IPS DF 4.7 (cell line): ENCODE data around the gene BRSK2.

Experiments
- DNase-seq: peaks from one replicate; pipeline ENCODE4 v3.0.0-alpha.2; 2013; ENCODE audit warnings: low spot score; ENCODE audit errors: extremely low read depth

BRSK2 gene

DNA sequence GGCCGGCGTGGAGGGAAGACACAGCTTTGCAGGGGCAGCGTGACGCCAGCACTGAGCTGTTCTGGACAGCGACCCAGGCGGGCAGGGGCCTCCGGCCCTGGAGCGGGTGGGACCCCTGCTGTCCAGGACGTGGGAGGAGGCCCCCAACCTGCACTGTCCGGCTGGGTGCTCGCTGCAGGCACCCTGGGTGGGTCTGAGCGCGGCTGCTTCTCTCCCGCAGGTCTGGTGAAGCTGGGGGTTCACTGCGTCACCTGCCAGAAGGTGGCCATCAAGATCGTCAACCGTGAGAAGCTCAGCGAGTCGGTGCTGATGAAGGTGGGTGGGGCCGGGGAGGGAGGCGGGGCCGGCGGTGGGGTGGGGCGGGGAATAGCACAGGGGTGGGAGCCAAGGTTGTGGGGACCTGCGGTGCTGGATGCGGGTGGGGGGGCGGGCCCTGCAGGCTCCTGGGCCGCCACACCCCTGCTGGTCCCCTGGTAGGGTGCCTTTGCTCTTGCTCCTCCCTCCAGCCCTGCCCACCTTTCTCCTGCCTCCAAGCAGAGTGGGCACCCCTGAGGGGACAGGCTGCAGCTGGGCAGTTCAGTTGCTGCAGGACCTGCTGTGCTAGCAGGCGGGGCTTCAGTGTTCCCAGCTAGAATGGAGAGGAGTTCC lies 46.2 kb downstream of the BRSK2 start:
- no peak for DNase-seq

DNA sequence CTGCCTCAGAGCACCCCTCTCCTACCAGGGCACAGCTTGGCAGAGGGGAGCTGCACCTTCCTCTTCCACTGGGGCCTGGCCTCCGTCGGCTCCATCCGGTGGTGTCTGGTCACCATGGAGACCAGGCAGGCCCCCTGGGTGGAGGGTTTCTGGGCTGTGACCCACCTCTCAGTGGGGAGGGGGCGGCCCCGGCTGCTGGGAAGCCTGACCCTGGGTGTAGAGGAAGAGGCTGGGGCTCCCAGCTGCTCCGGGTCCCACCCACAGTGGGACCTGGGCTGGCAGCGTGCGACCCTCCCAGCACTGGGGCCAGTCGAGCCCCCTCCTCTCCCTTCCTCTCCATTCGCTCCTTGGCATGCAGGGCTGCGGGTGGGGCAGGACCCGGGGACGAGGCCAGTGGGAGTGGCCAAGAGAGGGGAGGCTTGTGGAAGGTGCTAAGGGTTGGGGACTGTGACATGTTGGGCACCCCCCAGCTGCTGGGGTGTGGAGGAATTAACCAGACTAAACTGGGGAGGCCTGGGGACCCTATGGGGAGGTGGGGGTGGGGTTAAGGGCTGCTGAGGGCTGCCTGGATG lies 46.8 kb downstream of the BRSK2 start:
- DNase-seq, result no peak

DNA sequence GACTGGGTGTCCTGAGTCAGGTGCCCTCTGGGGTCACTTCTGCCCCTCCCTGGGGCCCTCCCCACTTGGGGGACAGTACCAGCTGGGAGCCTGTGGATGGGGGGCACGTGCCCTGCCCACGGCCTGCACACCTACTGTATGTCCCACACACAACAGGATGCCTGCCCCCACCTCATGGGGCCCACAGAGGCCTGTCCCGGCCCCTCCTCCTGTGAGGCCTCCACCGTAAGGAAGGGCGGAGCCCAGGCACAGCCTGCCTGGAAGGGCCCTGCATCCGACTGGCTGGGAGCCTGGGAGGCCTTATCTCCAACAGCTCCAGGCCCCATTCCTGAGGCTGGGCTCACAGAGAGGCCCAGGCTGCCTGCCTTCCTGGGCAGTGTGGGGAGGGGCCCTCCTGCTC lies 47.8 kb downstream of the BRSK2 start:
- DNase-seq, result no peak

DNA sequence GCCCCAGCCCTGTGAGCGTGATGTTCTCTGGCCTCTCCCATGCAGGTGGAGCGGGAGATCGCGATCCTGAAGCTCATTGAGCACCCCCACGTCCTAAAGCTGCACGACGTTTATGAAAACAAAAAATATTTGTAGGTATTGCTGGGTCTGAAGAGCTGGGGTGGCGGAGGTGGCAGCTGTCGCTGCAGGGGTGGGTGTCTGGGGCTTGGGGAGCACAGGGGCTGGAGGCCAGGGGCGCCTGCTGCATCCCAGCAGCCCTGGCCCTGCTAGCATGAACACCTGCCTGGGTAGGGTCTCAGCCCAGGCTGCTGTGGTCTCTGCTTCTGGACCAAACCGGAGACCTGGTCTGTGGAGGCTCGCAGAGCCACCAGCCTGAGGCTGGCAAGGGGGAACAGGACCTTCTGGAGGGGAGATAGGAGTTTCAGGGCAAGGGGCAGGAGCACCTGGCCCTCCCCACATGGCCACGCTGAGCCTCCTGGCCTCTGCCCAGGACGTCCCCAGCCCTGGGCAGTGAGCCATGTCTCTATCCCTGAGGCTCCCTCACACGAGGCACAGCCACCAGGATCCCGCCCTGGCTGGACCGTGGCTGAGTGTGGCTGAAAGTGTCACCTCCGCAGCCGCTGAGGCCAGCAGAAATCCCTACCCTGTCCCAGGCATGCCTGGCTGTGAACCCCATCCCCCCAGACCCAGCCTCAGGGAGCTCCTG lies 48.7 kb downstream of the BRSK2 start:
- no peak for DNase-seq

DNA sequence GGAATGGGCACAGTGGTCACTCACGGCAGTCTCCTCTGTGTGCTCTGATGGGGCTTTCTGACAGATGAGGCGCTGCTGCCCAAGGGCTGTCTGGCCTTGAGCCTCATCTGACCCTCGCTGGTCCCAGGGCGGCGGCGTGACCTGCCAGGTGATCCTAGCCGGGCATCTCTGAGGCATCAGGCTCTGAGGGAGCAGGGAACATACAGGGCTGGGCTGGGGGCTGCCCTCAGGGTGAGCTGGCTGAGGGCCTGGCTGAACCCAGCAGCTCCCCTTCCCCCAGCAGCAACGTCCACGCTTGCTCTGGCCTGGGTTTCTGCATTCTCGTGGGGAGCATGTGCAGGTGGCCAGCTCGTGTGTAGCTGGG lies 49.2 kb downstream of the BRSK2 start:
- DNase-seq, result no peak

DNA sequence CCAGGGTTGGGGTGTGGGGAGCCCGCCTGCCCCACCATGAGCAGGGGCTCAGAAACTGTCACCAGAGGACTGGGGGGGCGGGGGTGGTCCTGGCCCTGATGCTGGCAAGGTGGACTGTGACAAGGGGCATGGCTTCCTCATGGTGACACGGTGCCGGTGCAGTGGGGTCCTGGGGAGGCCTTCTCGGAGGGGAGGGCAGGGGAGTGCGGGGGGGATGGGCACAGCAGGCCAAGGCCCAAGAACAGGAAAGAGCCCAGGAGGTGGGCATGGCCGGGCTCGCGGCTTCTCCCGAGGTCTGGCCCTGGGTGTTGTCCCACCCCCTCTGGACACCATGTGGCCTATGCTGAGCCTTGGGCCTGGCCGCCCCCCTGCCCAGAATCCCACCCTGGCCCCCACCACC lies 49.6 kb downstream of the BRSK2 start:
- no peak for DNase-seq

DNA sequence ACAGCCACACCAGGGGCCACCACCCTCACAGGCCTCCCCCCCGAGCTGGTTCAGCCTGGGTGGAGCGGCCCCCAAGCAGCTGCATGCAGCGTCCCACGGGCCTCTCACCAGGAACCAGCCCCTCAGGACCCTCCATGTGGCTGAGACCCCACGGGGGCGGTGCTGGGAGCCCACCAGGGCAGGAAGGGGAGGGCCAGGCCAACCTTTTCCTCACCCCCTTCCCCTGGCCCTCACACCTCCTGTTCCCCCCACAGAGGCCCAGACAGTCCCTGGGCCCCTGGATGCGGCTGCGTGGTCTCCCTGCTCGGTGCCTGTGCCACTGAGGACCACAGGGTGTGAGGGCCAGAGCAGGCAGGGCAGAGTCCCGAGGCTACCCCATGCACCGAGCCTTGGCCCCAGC lies 50.3 kb downstream of the BRSK2 start:
- no peak for DNase-seq

DNA sequence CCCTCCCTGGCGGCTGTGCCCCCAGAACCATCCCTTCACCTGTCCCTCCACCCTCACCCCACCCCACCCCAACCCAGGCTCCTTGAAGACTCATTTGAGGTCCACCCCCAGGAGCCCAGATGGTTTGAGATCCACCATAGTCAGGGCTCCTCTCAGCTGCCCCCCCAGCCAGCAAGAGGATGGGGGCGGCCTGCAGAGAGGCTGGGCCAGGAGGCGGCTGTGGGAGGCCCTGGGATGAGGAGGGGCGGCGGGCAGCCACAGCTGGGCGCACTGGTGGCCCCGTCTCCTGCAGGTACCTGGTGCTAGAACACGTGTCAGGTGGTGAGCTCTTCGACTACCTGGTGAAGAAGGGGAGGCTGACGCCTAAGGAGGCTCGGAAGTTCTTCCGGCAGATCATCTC lies 50.8 kb downstream of the BRSK2 start:
- no peak for DNase-seq

DNA sequence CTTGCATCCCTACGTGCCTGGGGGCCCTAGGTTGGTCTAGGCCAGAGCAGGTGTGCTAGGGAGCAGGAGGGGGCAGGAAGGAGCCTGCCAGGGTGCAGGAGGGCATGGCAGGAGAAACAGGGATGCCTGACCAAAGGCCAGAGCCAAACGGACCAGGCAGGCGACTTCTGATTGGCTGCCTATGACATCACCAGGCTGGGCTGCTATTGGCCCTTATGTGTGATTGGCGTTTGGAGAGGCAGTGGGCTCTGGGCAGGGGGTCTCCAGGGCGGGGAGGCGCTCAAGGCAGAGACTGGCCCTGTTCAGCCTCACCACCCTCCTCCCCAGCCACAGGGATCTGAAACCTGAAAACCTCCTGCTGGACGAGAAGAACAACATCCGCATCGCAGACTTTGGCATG lies 52.4 kb downstream of the BRSK2 start:
- no peak for DNase-seq

DNA sequence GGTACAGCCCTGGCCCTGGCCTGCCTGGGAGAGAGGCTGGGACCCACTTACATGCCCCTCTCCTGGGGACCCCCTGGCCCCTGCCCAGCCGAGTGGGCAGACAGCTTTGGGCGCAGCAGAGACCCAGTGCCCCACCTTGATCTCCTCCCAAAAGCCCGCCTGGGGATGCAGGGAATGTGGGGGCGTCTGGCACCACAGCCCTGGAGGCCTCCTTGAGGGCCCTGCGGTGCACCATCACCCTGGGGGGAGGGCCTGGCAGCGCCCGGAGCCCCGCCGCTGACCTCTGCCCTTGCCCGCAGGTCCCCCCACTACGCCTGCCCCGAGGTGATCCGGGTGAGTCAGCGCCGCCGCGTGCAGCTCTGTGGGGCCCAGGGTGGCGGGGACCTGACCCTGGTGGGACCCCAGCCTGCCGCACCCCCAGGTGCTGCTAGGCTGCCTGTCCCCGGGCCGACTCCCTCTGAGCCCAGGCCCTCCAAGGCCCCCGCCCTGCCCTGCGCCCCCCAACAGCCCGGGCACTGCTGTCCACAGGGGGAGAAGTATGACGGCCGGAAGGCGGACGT lies 53.2 kb downstream of the BRSK2 start:
- no peak for DNase-seq

DNA sequence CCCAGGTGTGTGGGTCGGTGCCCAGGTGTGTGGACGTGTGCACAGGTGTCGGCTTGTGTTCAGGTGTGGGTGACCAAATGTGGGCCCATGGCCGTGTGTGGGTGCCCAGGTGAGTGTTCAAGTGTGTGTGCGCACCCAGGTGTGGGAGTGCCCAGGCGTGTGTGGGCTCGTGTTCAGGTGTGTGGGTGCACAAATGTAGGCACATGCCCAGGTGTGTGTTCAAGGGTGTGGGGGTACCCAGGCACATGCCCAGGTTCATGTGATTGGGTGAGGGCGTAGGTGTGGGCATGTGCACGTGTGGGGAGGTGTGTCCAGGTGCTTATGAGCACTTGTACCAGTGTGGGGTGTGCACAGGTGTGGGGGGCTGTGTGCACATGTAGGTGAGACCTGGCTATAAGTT lies 54.0 kb downstream of the BRSK2 start:
- no peak for DNase-seq

DNA sequence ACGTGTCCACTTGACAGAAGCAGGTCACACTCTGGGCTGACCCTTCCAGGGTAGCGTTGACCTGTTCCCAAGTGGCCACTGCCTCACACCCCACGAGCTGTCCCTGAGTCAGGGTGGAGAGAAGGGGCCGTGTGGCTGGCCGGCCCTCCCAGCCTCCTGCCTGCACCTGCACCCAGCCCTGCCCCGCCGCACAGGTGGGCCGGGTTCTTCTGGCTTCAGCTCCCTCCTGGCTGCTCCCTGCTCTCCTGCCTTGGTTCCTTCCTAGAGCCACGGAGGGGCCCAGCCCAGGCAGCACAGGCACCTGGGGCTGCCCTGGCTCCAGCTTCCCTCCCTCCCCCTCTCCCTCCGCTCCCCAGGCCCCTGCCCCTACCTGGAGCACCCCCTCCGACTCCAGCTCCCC lies 54.6 kb downstream of the BRSK2 start:
- DNase-seq, result no peak

DNA sequence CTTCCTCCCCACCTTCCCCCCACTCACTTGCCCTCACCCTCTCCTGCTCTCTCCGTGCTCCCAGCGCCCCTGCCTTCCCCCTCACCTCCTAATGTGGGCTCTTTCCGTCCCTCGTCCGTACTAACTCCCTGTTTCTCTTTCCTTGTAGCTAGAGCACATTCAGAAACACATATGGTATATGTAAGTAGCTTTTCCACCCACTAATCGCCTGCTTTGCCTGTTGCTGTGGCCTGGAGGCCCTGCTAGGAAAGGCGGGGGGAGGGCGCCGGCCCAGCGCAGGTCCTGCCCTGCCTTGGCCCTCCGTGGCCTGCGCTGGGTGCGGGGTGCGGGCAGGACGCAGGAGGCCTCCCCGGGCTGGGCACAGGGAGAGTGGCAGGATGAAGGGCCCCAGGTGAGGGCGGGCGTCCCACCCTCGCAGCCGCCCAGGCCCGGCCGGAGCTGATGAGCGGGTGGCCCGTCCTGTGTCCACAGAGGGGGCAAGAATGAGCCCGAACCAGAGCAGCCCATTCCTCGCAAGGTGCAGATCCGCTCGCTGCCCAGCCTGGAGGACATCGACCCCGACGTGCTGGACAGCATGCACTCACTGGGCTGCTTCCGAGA lies 55.2 kb downstream of the BRSK2 start:
- no peak for DNase-seq

DNA sequence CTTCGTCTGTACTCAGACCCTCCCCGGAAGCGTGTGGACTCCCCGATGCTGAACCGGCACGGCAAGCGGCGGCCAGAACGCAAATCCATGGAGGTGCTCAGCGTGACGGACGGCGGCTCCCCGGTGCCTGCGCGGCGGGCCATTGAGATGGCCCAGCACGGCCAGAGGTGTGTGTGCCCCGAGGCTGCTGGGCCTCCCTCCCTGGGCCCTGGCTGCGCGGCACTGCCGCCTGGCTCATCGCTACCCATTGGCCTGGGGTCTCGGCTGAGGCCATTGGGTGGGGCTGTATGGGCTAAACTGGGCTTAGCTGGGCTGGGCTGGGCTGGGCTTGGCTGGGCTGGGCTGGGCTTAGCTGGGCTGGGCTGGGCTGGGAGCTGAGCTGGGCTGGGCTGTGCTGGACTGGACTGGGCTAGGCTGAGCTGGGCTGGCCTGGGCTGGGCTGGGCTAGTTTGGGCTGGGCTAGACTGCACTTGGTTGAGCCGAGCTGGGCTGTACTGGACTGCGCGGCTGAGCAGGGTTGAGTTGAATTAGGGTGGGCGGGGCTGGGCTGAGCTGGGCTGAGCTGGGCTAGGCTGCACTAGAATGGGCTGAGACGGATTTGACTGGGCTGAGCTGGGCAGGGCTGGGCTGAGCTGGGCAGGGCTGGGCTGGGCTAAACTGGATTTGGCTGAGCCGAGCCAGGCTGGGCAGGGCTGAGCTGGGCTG lies 56.2 kb downstream of the BRSK2 start:
- no peak for DNase-seq

DNA sequence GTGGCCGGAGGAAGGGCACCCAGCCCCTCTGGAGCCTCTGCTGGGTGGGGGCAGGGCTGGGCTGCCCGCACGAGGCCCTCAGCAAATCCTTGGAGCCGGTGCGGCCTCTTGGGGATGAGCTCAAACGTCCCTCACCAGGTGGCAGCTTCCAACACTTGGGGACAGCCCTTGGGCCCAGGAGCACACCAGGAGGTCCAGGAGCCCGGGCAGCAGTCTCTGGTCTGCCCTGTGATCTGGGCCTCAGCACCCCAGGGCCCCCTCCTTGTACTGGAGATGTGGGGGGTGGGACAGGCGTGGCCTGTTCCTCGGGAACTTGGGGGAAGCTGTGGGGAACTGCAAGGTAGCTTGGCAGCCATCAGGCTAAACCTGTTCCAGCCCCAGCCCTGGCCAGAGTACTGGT lies 56.9 kb downstream of the BRSK2 start:
- DNase-seq, result no peak

DNA sequence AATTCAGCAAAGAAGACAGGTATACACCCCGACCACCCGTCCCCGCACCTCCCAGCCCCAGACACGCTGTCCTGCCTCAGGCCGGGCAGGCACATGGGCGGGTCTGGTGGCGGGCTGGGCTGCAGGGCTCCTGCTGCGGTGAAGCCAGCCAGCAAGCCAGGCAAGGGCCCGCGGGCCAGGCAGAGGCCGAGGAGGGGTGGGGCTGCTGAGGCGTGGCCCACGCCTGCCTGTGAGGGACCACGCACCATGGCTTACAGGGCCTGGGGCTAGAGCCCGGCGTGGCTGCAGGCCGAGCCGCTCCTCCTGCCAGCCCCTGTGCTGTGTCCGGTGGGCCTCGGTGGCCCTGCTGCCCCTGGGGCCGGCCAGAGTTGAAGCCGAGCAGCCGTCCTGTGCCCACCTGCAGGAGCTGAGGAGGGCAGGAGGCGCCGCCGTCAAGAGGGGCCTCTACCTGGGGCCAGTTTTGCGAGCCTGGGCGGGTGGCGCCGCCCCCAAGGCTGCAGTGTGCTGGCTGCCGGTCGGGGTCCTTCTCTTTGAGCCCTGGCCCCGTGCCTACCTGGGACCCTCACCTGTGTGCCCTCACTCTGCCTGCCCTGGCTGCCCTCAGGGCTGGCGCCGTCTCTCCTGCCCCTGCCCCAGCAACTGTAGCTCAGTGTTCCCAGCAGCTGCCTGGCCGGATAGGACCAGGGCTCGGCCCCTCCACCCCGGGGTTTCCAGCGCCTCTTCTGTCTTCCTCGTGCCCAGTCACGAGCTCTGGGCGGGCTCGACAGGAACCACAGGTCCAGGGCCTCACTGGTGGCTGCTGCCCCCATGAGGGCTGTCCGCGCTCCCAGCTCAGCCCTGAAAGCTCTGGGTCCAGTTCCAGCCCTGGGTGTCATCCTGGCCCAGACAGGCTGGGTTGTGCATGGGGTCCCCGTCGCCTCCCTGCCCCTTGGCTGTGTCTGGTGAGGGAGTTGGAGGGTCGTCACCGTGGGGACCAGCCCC lies 58.4 kb downstream of the BRSK2 start:
- no peak for DNase-seq

DNA sequence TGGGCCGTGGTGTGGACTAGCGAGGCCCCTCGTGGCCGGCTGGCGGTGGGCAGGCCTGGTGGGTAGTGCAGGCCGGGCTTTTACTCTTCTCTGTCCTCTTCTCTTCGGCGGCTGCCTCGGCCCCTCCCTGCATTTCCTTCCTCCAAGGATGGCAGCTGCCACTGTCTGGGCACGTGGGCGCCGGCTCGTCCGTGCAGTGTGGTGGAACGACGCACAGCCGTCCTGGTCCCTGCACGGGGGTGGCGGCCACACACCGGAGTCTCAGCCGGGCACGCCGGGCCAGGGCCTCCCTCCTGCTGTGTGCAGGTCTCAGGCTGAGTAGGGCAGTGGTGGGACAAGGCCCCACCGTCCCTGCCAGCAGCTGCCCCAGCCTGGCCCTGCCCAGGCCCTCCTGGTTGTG lies 59.1 kb downstream of the BRSK2 start:
- no peak for DNase-seq

DNA sequence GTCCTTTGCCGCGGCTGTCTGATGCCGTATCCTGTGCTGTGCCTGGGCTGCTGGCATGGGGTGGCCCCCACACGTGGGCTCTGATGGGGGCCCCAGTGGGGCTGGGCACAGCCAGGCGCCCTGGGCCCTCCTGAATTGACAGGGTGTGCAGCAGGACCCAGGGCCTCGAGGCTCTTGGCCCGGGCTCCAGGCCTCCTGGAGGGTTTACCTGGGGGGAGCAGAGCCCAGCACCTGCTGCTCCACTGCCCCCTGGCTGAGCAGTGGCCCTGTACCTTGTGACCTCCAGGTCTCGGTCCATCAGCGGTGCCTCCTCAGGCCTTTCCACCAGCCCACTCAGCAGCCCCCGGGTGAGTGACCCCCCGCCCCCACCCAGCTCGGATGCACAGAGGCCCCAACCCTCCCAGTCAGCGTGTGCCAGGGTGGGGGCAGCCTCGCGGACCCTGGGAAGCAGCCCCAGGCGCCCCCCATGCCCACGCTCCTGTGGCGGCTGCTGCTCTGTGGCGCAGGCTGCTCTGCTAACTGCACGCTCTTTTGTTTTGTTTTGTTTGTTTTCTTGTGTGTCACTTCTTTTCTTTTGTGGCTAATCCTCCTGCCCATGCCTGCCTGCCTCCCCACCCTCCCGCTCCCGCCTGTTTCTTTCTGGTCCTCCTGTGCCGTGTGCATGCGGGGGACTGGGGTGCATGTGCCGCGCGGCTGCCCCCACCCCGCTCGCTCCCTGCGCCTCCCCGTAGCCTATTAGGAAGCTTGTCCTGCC lies 59.9 kb downstream of the BRSK2 start:
- DNase-seq, result no peak

DNA sequence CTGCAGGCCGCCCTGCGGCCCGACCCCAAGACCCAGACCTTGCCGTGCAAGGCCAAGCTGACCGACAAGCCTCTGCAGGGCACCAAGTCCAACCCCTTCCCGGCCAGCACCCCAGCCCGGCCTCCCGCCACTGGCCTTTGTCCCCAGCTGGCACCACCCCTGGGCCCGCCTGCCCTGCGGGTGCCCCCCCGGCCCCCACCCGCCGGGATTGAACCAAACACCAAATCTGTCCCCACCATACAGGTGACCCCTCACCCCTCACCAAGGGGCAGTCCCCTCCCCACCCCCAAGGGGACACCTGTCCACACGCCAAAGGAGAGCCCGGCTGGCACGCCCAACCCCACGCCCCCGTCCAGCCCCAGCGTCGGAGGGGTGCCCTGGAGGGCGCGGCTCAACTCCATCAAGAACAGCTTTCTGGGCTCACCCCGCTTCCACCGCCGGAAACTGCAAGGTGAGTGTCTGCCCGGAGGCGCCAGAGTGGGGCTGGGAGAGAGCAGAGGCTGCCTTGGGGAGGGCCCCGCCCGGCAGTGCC lies 60.7 kb downstream of the BRSK2 start:
- no peak for DNase-seq
